Lung (tissue), 12 donors: Measurements from ENCODE around the gene ASB13. TPM values are rescaled to one million over a fixed set of nuclear protein-coding genes. Genes with fewer than 3 reads are reported as not detected.

ENCODE experiments used
- ATAC-seq: fragments of 200-7000 bp; cut with Tn5 transposase; one replicate; pipeline ENCODE4 v1.9.1; 2020; ENCODE audit warnings: moderate number of reproducible peaks; ENCODE audit not compliant: insufficient read depth, low FRiP score
- DNase-seq, 3 donors: peaks; one replicate each; pipeline ENCODE4 v3.0.0-alpha.2; 2013 to 2017
- H3K27ac ChIP-seq, 2 donors: one replicate each; pipeline ENCODE4 v1.5.1; 2013; ENCODE audit warnings: mild to moderate bottlenecking in 2 of 2, moderate library complexity in 2 of 2, control low read depth in 1 of 2, inconsistent platforms in 1 of 2, low read depth in 1 of 2, low read length in 1 of 2
- H3K27me3 ChIP-seq, 3 donors: one replicate each; pipeline ENCODE4 v1.5.1; 2013; ENCODE audit warnings: low read length in 2 of 3; ENCODE audit not compliant: control insufficient read depth in 3 of 3, insufficient read depth in 3 of 3
- H3K36me3 ChIP-seq, 4 donors: one replicate each; pipeline ENCODE4 v1.5.1; 2013; ENCODE audit warnings: low read length in 4 of 4, mild to moderate bottlenecking in 1 of 4, moderate library complexity in 1 of 4; ENCODE audit not compliant: control insufficient read depth in 4 of 4, insufficient read depth in 4 of 4
- H3K4me1 ChIP-seq, 5 donors: one replicate each; pipeline ENCODE4 v1.5.1; 2013; ENCODE audit warnings: low read length in 5 of 5, mild to moderate bottlenecking in 2 of 5, moderate library complexity in 1 of 5; ENCODE audit not compliant: control insufficient read depth in 5 of 5, insufficient read depth in 5 of 5
- H3K4me3 ChIP-seq: one replicate; pipeline ENCODE4 v1.5.1; 2013; ENCODE audit warnings: mild to moderate bottlenecking, control low read depth, moderate library complexity
- H3K9ac ChIP-seq, 2 donors: one replicate each; pipeline ENCODE4 v1.5.1; 2013; ENCODE audit warnings: low read length in 2 of 2, control low read depth in 1 of 2; ENCODE audit not compliant: insufficient read depth in 1 of 2
- H3K9me3 ChIP-seq, 4 donors: one replicate each; pipeline ENCODE4 v1.5.1; 2013; ENCODE audit warnings: low read length in 3 of 4, mild to moderate bottlenecking in 1 of 4, moderate library complexity in 1 of 4; ENCODE audit not compliant: control insufficient read depth in 4 of 4, insufficient read depth in 3 of 4
- WGBS, 2 donors: extraction: QIAGEN DNeasy Blood & Tissue Kit; methylation state at CpG; one replicate each; pipeline ENCODE4 v1.1.7; 2013; 5-methylcytosine and 5-hydroxymethylcytosine counted together
- polyA plus RNA-seq, 2 donors: library from polyadenylated mRNA; stranded (reverse); fragments of 200-250 nt; gene quantifications; one replicate each; pipeline ENCODE4 v1.2.1, GENCODE V29; 2013
- total RNA-seq, 2 donors: library from RNA; depleted of rRNA in 1 of 2; stranded (reverse); fragments of >200 nt in 1 of 2; gene quantifications; one replicate each; pipeline ENCODE4 v1.2.1, GENCODE V29; 2014 to 2021
- TF ChIP-seq, protein P1 (sequence below): IDR thresholded peaks from 2 replicates; pipeline ENCODE4 v1.5.1; 2012; ENCODE audit warnings: mild to moderate bottlenecking; ENCODE audit errors: control extremely low read depth, extremely low read depth
- donor health status: control.
- donor health status: control.
- donor health status: Bipolar disorder and iron deficiency.
- donor health status: healthy.
- donor health status: DM: yes; HTN: yes; CAD: no.

ASB13 gene
- total and polyA plus RNA-seq, 4 donors, result 5.2 to 26.2 (median 14.7) TPM

DNA sequence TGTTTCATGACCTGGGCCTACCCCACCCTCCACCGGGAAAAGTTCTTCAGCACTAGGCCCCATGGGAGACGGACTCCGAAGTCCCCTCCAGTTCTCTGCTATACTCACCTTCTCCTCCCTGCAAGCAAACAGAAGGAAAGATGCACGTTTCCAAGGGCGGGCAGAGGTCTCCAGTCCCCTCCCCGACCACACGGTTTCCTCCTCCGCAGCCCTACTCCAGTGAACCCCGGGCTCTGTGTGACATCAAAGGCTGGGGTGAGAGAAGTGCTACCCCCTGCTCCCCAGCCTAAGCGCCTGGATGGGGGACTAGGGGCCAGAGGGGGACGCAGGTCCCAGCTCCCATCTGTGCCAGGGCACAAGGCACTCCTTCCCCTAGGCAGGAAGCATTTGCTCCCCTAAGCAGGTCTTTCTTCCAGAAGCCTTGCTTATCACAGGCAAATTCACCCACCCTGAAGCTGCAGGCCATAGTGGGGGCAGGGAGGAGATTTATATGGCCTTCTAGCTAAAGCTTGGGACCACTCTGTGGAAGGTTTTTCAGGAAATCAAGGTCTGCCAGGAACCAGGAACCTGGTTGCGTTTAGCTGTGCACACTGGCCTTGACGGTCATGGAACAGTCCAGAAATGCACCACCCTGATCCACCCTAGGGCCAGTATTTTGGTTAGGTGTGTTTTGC is 52.8 kb downstream of the ASB13 start:
- TF ChIP-seq, protein P1, sequence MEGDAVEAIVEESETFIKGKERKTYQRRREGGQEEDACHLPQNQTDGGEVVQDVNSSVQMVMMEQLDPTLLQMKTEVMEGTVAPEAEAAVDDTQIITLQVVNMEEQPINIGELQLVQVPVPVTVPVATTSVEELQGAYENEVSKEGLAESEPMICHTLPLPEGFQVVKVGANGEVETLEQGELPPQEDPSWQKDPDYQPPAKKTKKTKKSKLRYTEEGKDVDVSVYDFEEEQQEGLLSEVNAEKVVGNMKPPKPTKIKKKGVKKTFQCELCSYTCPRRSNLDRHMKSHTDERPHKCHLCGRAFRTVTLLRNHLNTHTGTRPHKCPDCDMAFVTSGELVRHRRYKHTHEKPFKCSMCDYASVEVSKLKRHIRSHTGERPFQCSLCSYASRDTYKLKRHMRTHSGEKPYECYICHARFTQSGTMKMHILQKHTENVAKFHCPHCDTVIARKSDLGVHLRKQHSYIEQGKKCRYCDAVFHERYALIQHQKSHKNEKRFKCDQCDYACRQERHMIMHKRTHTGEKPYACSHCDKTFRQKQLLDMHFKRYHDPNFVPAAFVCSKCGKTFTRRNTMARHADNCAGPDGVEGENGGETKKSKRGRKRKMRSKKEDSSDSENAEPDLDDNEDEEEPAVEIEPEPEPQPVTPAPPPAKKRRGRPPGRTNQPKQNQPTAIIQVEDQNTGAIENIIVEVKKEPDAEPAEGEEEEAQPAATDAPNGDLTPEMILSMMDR, result no peak
- WGBS, 2 donors, result 91 to 94% methylated on average over 13 of the region's 13 CpGs
- H3K36me3 ChIP-seq, result no peaks in the 10 kb centered on the region
- peaks cover 0 to 6% (median 2%) of the 10 kb centered on the region in 5 donors for H3K4me1 ChIP-seq
- no peaks in the 10 kb centered on the region for H3K9me3 ChIP-seq
- ATAC-seq (no peak), DNase-seq (no peak)
- no peak overlapping the region for H3K27ac ChIP-seq
- H3K4me3 ChIP-seq, result no peak overlapping the region
- no peak overlapping the region for H3K9ac ChIP-seq
- H3K27me3 ChIP-seq, result no peaks in the 10 kb centered on the region

DNA sequence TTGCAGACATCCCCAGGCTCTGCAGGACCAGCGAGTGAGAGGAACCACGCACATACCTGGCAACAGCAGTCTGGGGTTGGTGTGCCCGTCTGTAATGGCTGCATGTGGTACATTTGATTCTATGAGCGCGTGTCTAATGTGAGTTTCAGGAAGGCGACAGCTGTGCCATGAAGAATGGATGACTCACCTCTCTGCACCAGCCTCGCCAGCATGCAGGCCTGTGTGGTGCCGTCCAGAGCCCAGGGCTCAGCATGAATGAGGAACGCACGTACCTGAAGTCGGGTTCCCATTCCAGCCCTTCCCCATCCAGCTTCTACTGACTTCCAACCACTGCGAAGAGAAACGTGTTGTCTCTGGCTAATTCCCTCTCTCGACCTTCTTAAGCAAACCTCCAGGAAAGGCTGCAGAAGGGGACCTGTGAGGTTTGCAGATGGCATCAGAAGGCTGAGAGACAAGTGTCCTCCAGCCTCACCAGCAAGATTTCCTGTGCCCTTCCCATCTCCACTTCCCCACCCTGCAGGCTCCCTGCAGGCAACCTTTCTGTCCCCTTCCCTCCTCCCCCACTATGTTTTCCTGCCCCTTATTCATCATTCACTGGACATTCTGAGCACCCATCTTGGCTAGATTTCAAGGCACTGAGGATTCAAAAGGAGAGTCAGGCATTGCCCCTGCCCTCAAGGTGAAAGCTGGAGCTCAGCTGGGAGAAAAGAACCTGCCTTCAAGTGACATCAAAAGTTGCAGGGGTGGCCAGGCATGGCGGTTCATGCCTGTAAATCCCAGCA is 54.3 kb downstream of the ASB13 start:
- no peak overlapping the region for H3K4me3 ChIP-seq
- H3K9ac ChIP-seq, result no peak overlapping the region
- DNase-seq (no peak), ATAC-seq (no peak)
- TF ChIP-seq, protein P1, result no peak
- no peak overlapping the region for H3K27ac ChIP-seq
- 86 to 89% methylated on average over 15 of the region's 15 CpGs for WGBS, 2 donors
- H3K9me3 ChIP-seq, result no peaks in the 10 kb centered on the region
- H3K27me3 ChIP-seq, result no peaks in the 10 kb centered on the region
- H3K4me1 ChIP-seq, result peaks cover 0 to 9% (median 2%) of the 10 kb centered on the region in 5 donors
- no peaks in the 10 kb centered on the region for H3K36me3 ChIP-seq

DNA sequence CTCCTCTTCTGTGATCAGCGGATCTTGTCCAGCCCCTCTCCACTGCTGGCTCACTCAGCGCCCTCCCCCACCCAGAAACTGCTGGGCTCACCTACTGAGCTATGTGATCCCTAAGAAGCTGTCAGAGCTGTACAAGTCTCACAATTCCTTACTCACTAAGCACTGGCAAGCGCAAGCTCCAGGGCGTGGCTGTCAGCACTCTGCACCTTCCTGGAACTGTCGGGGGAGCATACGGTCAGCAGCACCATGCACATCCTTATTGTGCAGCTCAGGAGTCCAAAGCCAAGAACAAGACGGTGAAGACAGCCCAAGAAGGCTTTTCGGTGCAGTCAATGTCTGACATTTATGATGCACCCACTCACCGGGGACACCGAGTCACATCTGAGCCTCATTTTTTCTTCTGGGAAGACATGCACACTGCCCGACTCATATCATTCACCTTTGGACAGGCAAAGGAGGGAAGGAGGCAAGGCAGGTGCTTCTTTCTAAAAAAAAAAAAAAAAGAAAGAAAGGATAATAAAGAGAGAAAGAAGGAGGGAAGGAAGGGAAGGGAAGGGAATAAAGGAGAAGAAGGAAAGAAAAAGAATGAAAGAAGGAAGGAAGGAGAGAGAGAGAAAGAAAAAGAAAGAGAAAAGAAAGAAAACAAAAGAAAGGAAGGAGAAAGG is 56.3 kb downstream of the ASB13 start:
- ATAC-seq, result peak; percentile 56
- no peak overlapping the region for H3K4me3 ChIP-seq

More for the DNA sequence above, 56.3 kb downstream of the ASB13 start:
- 74 to 77% methylated on average over 11 of the region's 11 CpGs for WGBS, 2 donors
- no peak overlapping the region for H3K27ac ChIP-seq
- H3K9me3 ChIP-seq, result no peaks in the 10 kb centered on the region
- no peaks in the 10 kb centered on the region for H3K36me3 ChIP-seq
- H3K27me3 ChIP-seq, result no peaks in the 10 kb centered on the region
- H3K4me1 ChIP-seq, result peaks cover 0 to 9% (median 2%) of the 10 kb centered on the region in 5 donors
- DNase-seq, result no peak
- no peak overlapping the region for H3K9ac ChIP-seq
- TF ChIP-seq, protein P1, result no peak
